Spleen (tissue), 11 donors: ENCODE data around the gene RASEF. TPM values are rescaled to one million over a fixed set of nuclear protein-coding genes. Genes with fewer than 3 reads are reported as not detected.

Experiments used
- DNase-seq: peaks from one replicate; pipeline ENCODE4 v3.0.0-alpha.2; 2020
- H3K27ac ChIP-seq, 8 donors: fragments of 200-600 bp; sonication (generic) in 7 of 8; 1 replicate in 4 of 8; 2 replicates in 4 of 8; pipeline versions ENCODE4 v1.5.0 to v1.8.0; 2016 to 2021; ENCODE audit warnings: inconsistent platforms in 4 of 8, mild to moderate bottlenecking in 4 of 8, moderate library complexity in 1 of 8
- H3K27me3 ChIP-seq, 7 donors: fragments of 200-600 bp; sonication (generic) in 6 of 7; replicated peaks in 1 of 7; 1 replicate in 4 of 7; 2 replicates in 3 of 7; pipeline versions ENCODE4 v1.5.0 to v1.8.0; 2016 to 2021; ENCODE audit warnings: inconsistent platforms in 3 of 7, mild to moderate bottlenecking in 1 of 7
- H3K36me3 ChIP-seq, 6 donors: fragments of 200-600 bp; sonication (generic) in 5 of 6; 1 replicate in 4 of 6; 2 replicates in 2 of 6; pipeline versions ENCODE4 v1.5.0 to v1.8.0; 2016 to 2021; ENCODE audit warnings: inconsistent platforms in 2 of 6
- H3K4me1 ChIP-seq, 6 donors: fragments of 200-600 bp; sonication (generic) in 5 of 6; 1 replicate in 3 of 6; 2 replicates in 3 of 6; pipeline versions ENCODE4 v1.5.0 to v1.8.0; 2016 to 2021; ENCODE audit warnings: inconsistent platforms in 3 of 6
- H3K4me3 ChIP-seq, 8 donors: fragments of 200-600 bp; sonication (generic) in 7 of 8; 1 replicate in 4 of 8; 2 replicates in 4 of 8; pipeline versions ENCODE4 v1.5.0 to v1.8.0; 2016 to 2021; ENCODE audit warnings: inconsistent platforms in 4 of 8, mild to moderate bottlenecking in 4 of 8, moderate library complexity in 2 of 8
- H3K9me3 ChIP-seq, 8 donors: fragments of 200-600 bp; sonication (generic) in 7 of 8; 1 replicate in 4 of 8; 2 replicates in 4 of 8; pipeline versions ENCODE4 v1.5.0 to v1.8.0; 2016 to 2021; ENCODE audit warnings: inconsistent platforms in 4 of 8
- CTCF ChIP-seq, 11 experiments: fragments of 200-600 bp in 7 of 11; fragments of 450-650 bp in 4 of 11; sonication (generic) in 4 of 11; IDR thresholded peaks in 8 of 11; conservative IDR thresholded peaks in 3 of 11; 1 replicate in 7 of 11; 2 replicates in 4 of 11; pipeline versions ENCODE4 v1.4.0 to v1.8.0; 2016 to 2021; ENCODE audit warnings: antibody characterized with exemption in 11 of 11, inconsistent platforms in 4 of 11, mild to moderate bottlenecking in 1 of 11
- POLR2A ChIP-seq, 3 donors: fragments of 450-650 bp; IDR thresholded peaks; one replicate each; pipeline ENCODE4 v1.5.1; 2017; ENCODE audit warnings: antibody characterized with exemption in 3 of 3, mild to moderate bottlenecking in 1 of 3
- POLR2AphosphoS5 ChIP-seq, 3 donors: sonication (generic); formaldehyde crosslinking; IDR thresholded peaks; one replicate each; pipeline ENCODE4 v1.5.1; 2017; ENCODE audit warnings: antibody characterized with exemption in 3 of 3
- WGBS, 5 donors: extraction: QIAGEN DNeasy Blood & Tissue Kit in 3 of 5; methylation state at CpG; one replicate each; pipeline versions ENCODE4 v1.1.5 to v1.1.7; 2013 to 2018; 5-methylcytosine and 5-hydroxymethylcytosine counted together
- intact Hi-C: fragments of 100-400 bp; cut with DNase I; formaldehyde crosslinking; loops from one replicate; pipeline ENCODE4 v1.15.0; 2023; ENCODE audit warnings: low total_unique reads
- polyA plus RNA-seq, 3 donors: library from polyadenylated mRNA; stranded (reverse); fragments of 200-250 nt; gene quantifications; one replicate each; pipeline ENCODE4 v1.2.1, GENCODE V29; 2013
- total RNA-seq, 7 donors: library from RNA; depleted of rRNA in 3 of 7; stranded (reverse); fragments of >200 nt in 3 of 7; fragmentation: NEBNext Ultra II Directional in 4 of 7; extraction: Animal tissue kit (Norgen Biotek cat#: 25700) in 4 of 7; gene quantifications; one replicate each; pipeline versions ENCODE4 v1.1.0 to v1.2.1, GENCODE V29; 2016 to 2021
- donor health status: healthy with polysubstance abuse.
- donor health status: DM: no; HTN: no; CAD: no; lungs with moderate emphysema.
- donor health status: DM: no; HTN: no; CAD: no.
- donor health status: Bipolar disorder and iron deficiency.
- donor health status: healthy.
- donor health status: DM: no; HTN: no; CAD: no.
- donor health status: DM: yes; HTN: yes; CAD: no.

Gene RASEF
- total and polyA plus RNA-seq, 10 donors, result 0.04 to 0.72 (median 0.21) TPM

- TF ChIP-seq POLR2AphosphoS5 (IDR thresholded peaks at IDR 0.05), result no peak
- TF ChIP-seq CTCF (IDR thresholded peaks at IDR 0.05 in 8 of 11, conservative IDR thresholded peaks at IDR 0.05 in 3 of 11), result no peak
- TF ChIP-seq POLR2A (IDR thresholded peaks at IDR 0.05), result no peak
- no peak for DNase-seq
- no peak overlapping the region for H3K4me3 ChIP-seq
- peaks cover 0 to 52% (median 0%) of the 10 kb centered on the region in 7 donors for H3K27me3 ChIP-seq
- no peaks in the 10 kb centered on the region for H3K36me3 ChIP-seq
- H3K4me1 ChIP-seq, result peaks cover 0 to 21% (median 1%) of the 10 kb centered on the region in 6 donors
- no peak overlapping the region for H3K27ac ChIP-seq
- H3K9me3 ChIP-seq, result no peaks in the 10 kb centered on the region
- 44 to 65% (median 57%) methylated on average over 4 of the region's 4 CpGs for WGBS, 5 donors
- intact Hi-C loops, result no loop called here
These were observed 73.0 kb downstream of the RASEF start for GRCh38 chr9:82989929-82990328.

DNA sequence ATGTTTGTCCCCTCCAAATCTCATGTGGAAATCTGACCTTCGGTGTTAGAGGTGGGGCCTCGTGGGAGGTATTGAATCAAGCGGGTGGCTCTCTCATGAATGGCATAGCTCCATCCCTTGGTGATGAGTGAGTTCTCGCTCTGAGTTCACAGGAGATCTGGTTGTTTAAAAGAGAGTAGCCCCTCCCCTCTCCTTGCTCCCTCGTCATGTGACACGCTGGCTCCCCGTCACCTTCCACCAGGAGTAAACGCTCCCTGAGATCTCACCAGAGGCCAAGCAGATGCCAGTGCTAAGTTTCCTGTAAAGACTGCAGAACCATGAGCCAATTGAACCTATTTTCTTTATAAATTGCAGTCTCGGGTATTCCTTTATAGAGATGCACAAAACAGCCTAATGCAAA lies 74.5 kb downstream of the RASEF start:
- Histone ChIP-seq H3K9me3 (no peaks in the 10 kb centered on the region), H3K27me3 (peaks cover 0 to 50% (median 0%) of the 10 kb centered on the region in 7 donors), H3K27ac (no peak overlapping the region), H3K4me1 (peaks cover 0 to 21% (median 1%) of the 10 kb centered on the region in 6 donors), H3K36me3 (no peaks in the 10 kb centered on the region), H3K4me3 (no peak overlapping the region)
- 62 to 87% (median 78%) methylated on average over 9 of the region's 9 CpGs for WGBS, 5 donors
- no peak for TF ChIP-seq POLR2AphosphoS5 (IDR thresholded peaks at IDR 0.05)
- TF ChIP-seq POLR2A (IDR thresholded peaks at IDR 0.05), result no peak
- no peak for TF ChIP-seq CTCF (IDR thresholded peaks at IDR 0.05 in 8 of 11, conservative IDR thresholded peaks at IDR 0.05 in 3 of 11)
- intact Hi-C loops, result no loop called here
- DNase-seq, result no peak

DNA sequence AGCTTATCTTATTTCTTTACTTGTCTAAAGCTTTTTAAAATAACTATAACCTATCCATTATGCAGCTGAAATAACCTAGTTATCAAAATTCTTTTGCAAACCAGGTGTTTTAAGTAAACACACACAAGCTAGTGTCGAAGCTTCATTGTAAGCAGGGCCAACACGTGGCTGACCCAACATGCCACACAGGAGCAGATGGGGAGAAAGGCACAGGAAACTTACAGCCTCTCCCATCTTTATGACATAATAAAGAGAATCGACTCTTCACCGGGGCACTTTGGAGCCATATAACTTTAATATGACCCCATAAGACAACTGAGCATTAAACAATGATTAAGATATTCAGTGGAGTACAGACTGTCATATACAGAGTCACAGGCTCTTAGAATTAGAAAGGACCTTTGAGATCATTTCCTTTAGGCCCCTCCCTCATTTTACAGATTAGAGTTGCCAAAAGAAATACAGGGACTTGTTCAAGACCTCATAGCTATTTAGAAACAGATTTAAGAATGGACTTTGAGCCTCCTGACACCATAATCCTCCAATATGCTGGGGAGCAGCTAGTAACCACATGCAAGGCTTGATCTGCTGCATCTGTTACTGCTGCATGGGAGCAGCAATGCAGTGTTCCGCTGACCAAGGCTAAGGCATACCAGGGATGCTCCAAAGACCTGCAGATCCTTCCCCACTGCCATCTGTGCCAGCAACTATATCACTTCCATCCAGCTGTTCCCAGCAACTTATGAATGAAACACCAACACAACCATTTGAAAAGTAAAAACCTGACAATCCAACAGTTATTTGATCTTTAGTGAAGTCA lies 75.4 kb downstream of the RASEF start:
- no peaks in the 10 kb centered on the region for H3K36me3 ChIP-seq
- H3K4me3 ChIP-seq, result no peak overlapping the region
- intact Hi-C loops, result no loop called here
- WGBS, 5 donors, result 77 to 88% (median 84%) methylated on average over 5 of the region's 5 CpGs
- H3K27me3 ChIP-seq, result peaks cover 0 to 49% (median 0%) of the 10 kb centered on the region in 7 donors
- H3K4me1 ChIP-seq, result peaks cover 0 to 21% (median 1%) of the 10 kb centered on the region in 6 donors
- no peak overlapping the region for H3K27ac ChIP-seq
- H3K9me3 ChIP-seq, result no peaks in the 10 kb centered on the region
- TF ChIP-seq CTCF (IDR thresholded peaks at IDR 0.05 in 8 of 11, conservative IDR thresholded peaks at IDR 0.05 in 3 of 11) (no peak), POLR2A (IDR thresholded peaks at IDR 0.05) (no peak), POLR2AphosphoS5 (IDR thresholded peaks at IDR 0.05) (no peak)
- DNase-seq, result no peak

DNA sequence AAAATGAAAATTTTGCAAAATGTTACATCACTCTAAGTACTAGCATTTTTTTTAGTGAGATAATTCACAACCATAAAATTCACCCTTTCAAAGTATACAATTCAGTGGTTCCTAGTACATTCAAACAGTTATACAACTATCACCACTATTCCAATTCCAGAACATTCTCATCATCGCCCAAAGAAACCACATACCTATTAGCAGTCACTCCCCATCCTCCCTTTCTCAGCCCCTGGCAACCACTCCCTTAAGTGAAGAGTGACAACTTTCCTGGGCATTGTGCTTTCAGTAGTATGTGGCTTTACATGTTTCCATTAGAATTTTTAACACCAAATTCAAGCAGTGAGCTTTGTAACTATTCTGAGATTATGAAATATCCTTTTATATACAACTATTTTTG lies 81.4 kb downstream of the RASEF start:
- intact Hi-C loops, result no loop called here
- H3K4me3 ChIP-seq, result no peak overlapping the region
- DNase-seq, result no peak
- TF ChIP-seq POLR2A (IDR thresholded peaks at IDR 0.05), result no peak
- TF ChIP-seq CTCF (IDR thresholded peaks at IDR 0.05 in 8 of 11, conservative IDR thresholded peaks at IDR 0.05 in 3 of 11), result no peak
- no peak for TF ChIP-seq POLR2AphosphoS5 (IDR thresholded peaks at IDR 0.05)
- no peaks in the 10 kb centered on the region for H3K9me3 ChIP-seq
- H3K36me3 ChIP-seq, result no peaks in the 10 kb centered on the region
- peaks cover 0 to 26% (median 0%) of the 10 kb centered on the region in 7 donors for H3K27me3 ChIP-seq
- 75 to 100% (median 90%) methylated on average over 1 of the region's 1 CpG for WGBS, 5 donors
- H3K27ac ChIP-seq, result no peak overlapping the region
- no peaks in the 10 kb centered on the region for H3K4me1 ChIP-seq
